Measurements from ENCODE around the gene STK36.
A peak's percentile ranks its signal among the peaks of the same experiment; 100 is the strongest.

STK36 gene

DNA sequence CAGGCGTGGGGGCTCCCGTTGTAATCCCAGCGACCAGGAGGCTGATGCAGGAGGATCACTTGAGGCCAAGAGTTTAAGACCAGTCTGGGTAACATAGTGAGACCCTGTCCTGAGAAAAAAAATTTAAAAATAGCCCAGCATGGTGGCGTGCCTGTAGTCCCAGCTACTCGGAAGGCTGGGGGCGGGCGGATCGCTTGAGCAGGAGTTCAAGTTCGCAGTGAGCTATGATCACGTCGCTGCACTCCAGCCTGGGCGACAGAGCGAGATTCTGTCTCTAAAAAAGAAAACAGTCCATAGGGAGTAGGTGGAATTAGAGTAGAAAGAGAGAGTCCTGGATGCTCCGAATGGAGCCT lies 38.4 kb downstream of the STK36 start:
- no peak overlapping the region for H3K4me3 ChIP-seq (ENCODE audit: low read depth, low read length)

DNA sequence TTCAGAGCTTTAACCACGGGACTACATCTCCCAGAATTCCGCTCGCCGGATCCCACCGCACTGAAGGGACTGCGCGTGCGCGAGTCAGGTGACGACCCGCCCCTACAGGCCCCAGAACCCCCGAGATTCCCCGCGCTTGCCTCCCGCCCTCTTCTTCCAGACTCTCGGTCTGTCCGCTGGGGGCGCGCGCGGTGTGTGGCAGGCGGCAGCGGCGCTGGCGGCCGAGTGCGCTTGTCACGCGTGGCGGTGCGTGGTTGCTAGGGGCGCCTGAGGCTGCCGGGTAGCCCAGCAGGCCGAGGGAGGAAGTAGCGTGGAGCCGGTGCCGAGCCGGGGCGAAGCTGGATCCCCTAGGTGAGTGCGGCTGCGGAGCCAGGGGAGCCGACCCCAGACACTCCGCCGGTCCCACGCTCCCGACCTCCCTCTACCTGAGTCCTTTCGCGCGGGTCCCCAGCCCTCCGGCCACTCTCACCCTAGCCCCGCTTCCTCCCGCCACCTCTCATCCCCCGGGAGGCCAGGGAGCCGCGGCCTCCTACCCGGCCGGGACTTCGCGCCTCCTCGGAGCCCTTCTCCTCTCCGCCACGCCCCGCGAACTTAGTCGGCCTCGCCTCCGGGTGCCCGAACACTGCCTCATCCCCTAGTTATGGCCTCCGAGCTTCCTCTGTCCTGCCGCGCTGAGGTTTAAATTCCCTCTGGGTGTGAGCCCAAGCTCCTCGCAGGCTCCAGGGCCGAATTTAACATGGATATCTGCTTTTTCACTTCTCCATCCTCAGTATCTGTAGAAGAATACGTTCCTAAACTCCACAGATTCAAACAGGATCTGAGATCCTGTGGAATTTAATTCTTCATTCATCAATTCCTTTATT lies 39.0 kb downstream of the STK36 start, which contains the start of gene TTLL4:
TTLL4 (plus strand) TSS at position 149 of the 863 bp plus-strand sequence. CDS start 26,842 bp downstream, outside the sequence.
- TF ChIP-seq, protein P1, sequence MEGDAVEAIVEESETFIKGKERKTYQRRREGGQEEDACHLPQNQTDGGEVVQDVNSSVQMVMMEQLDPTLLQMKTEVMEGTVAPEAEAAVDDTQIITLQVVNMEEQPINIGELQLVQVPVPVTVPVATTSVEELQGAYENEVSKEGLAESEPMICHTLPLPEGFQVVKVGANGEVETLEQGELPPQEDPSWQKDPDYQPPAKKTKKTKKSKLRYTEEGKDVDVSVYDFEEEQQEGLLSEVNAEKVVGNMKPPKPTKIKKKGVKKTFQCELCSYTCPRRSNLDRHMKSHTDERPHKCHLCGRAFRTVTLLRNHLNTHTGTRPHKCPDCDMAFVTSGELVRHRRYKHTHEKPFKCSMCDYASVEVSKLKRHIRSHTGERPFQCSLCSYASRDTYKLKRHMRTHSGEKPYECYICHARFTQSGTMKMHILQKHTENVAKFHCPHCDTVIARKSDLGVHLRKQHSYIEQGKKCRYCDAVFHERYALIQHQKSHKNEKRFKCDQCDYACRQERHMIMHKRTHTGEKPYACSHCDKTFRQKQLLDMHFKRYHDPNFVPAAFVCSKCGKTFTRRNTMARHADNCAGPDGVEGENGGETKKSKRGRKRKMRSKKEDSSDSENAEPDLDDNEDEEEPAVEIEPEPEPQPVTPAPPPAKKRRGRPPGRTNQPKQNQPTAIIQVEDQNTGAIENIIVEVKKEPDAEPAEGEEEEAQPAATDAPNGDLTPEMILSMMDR (IDR thresholded peaks at IDR 0.05; ENCODE audit: low read depth, low read length) = peak; percentile 76
- peak within 1 kb of the TSS; percentile 92 for H3K4me3 ChIP-seq (ENCODE audit: low read depth, low read length)

More for the DNA sequence above, 38.4 kb downstream of the STK36 start:
- TF ChIP-seq, protein P1 (IDR thresholded peaks at IDR 0.05; ENCODE audit: low read depth, low read length) = no peak

DNA sequence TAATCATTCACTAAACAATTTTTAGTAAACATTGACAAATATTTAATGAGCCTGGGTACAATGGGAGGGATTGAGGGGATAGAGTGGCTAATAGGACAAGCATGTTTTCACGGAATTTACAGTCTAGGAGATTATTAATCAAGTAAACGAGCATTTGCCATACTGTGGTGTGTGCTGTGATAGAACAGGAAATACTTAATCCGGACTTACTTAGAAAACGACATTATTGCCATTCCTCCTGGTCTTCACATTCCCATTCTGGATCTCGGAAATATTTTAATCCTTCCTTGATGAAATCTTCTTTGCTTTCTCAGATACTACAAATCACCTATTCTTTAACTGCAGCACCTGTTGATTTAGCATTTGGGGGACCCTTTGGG lies 39.7 kb downstream of the STK36 start:
- TF ChIP-seq, protein P1 (IDR thresholded peaks at IDR 0.05; ENCODE audit: low read depth, low read length) = no peak

DNA sequence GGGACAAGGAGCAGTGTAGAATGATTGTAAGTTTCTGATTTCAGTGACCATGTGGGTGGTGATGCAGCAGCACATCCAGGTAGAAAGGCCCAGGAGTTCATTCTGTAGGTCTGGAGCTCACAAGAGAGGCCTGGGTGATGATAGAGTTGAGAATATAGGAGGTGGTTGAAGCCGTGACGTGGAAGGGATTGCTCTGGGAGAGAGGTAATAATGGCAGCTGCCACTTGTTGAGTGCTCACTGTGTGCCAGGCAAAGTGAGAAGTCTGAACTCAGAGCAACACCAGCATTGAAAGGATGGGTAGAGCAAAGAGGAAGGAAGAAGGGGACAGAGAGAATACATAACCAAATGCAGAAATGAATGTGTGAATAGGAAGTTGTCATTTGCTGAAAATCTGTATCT lies 42.0 kb downstream of the STK36 start:
- H3K4me3 ChIP-seq (ENCODE audit: low read depth, low read length) = no peak overlapping the region
- TF ChIP-seq, protein P1 (IDR thresholded peaks at IDR 0.05; ENCODE audit: low read depth, low read length) = no peak

More for the DNA sequence above, 39.7 kb downstream of the STK36 start:
- peak overlapping the region; percentile 92 for H3K4me3 ChIP-seq (ENCODE audit: low read depth, low read length)

DNA sequence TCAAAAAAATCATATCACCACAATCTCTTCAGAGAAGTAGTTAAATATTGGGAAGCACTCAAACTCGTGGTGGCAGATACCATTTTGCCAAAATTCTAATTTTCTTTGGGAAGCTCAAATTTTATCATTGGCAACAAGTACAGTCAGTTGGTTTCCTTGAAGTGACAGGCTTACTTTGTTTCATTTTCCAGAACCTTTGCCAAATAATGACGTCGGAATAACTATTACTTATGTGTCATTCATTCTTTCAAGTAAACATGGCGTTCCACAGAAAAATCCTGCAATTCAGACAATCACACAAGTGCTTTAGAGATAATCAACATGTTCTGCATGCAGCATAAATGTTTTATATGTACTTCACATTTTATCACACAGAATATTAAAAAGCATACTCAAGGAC lies 44.2 kb downstream of the STK36 start:
- no peak overlapping the region for H3K4me3 ChIP-seq (ENCODE audit: low read depth, low read length)
- TF ChIP-seq, protein P1 (IDR thresholded peaks at IDR 0.05; ENCODE audit: low read depth, low read length) = no peak

DNA sequence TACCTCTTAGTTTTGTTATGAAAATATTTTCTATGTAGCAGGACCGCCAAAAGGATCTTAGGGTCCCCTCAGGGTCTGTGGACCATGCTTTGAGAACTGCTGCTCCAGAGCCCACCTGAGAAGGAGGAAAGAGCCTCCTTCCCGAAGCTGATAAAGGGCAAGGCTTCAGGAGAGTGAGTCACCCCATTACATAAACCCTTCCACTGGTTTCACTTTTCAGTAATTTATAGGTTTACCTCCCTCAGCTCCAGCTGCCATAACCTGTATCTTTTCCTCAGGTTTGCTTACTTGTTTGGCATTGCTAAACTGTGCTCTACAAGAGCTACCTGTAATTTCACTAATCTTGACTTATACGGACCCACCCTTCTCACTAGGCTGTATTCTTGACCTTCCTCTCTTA lies 45.4 kb downstream of the STK36 start:
- TF ChIP-seq, protein P1 (IDR thresholded peaks at IDR 0.05; ENCODE audit: low read depth, low read length) = no peak
- no peak overlapping the region for H3K4me3 ChIP-seq (ENCODE audit: low read depth, low read length)

DNA sequence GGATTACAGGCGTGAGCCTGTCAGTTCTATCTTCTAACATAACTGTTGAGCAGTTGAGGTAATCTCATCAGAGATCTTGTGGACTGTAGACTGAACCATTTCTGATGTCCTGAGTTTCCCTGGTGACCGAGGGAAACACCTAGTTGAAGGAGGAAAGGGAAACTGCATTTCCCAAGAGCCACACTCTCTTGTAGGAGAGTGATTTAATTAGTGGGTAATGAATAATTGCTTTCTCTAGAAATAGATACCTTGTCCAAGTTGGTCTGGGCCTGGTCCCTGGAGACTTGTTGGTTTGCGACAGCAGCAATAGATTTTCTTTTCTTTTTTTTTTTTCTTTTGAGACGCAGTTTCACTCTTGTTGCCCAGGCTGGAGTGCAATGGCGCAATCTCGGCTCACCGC lies 46.2 kb downstream of the STK36 start:
- no peak overlapping the region for H3K4me3 ChIP-seq (ENCODE audit: low read depth, low read length)
- TF ChIP-seq, protein P1 (IDR thresholded peaks at IDR 0.05; ENCODE audit: low read depth, low read length) = no peak
